HEK293T (cell line): ENCODE results near the gene TTC22.

Experiments
- ARNT ChIP-seq: fragments of 450-650 bp; IDR thresholded peaks from 2 replicates; pipeline ENCODE4 v1.6.1; 2017; ENCODE audit warnings: mild to moderate bottlenecking
- BHLHE40 ChIP-seq: fragments of 450-650 bp; IDR thresholded peaks from 2 replicates; pipeline ENCODE4 v1.6.1; 2016; ENCODE audit warnings: mild to moderate bottlenecking, moderate library complexity, borderline replicate concordance
- CTBP1 ChIP-seq: fragments of 450-650 bp; IDR thresholded peaks from 2 replicates; pipeline ENCODE4 v1.6.1; 2016; ENCODE audit warnings: borderline replicate concordance
- FOXA1 ChIP-seq: fragments of 450-650 bp; IDR thresholded peaks from 2 replicates; pipeline ENCODE4 v1.6.1; 2016; ENCODE audit warnings: mild to moderate bottlenecking
- FOXK2 ChIP-seq: fragments of 450-650 bp; IDR thresholded peaks from 2 replicates; pipeline ENCODE4 v1.6.1; 2016; ENCODE audit warnings: mild to moderate bottlenecking
- FOXM1 ChIP-seq: fragments of 450-650 bp; IDR thresholded peaks from 2 replicates; pipeline ENCODE4 v1.6.1; 2017; ENCODE audit warnings: mild to moderate bottlenecking, borderline replicate concordance
- HDGF ChIP-seq: fragments of 450-650 bp; IDR thresholded peaks from 2 replicates; pipeline ENCODE4 v1.6.1; 2017; ENCODE audit warnings: antibody characterized with exemption, borderline replicate concordance
- L3MBTL2 ChIP-seq: fragments of 450-650 bp; conservative IDR thresholded peaks from 2 replicates; pipeline ENCODE4 v1.6.1; 2016; ENCODE audit warnings: mild to moderate bottlenecking
- NFRKB ChIP-seq: fragments of 450-650 bp; IDR thresholded peaks from 2 replicates; pipeline ENCODE4 v1.6.1; 2016; ENCODE audit warnings: mild to moderate bottlenecking, moderate library complexity
- SP1 ChIP-seq: fragments of 450-650 bp; IDR thresholded peaks from 2 replicates; pipeline ENCODE4 v1.6.1; 2017
- SUZ12 ChIP-seq: fragments of 450-650 bp; IDR thresholded peaks from 2 replicates; pipeline ENCODE4 v1.6.1; 2016; ENCODE audit warnings: mild to moderate bottlenecking
- TARDBP ChIP-seq: fragments of 450-650 bp; IDR thresholded peaks from 2 replicates; pipeline ENCODE4 v1.6.1; 2016
- ZNF384 ChIP-seq: fragments of 450-650 bp; IDR thresholded peaks from 2 replicates; pipeline ENCODE4 v1.6.1; 2016

- TF ChIP-seq ZNF384 (no peak), NFRKB (no peak), BHLHE40 (no peak), FOXA1 (no peak), FOXM1 (no peak), SP1 (no peak), TARDBP (no peak), SUZ12 (no peak), HDGF (no peak), CTBP1 (no peak), FOXK2 (no peak), L3MBTL2 (no peak), ARNT (no peak)
Measured at GRCh38 chr1:54842206-54842915, 41.2 kb upstream of the TTC22 start.
